Trophoblast cell (in vitro differentiated cells and primary cell): ENCODE results near the gene TMEM214.

Source experiments
- DNase-seq, 2 donors: peaks; one replicate each; pipeline ENCODE4 v3.0.0-alpha.2; 2016
- H2AFZ ChIP-seq: 2 replicates; pipeline ENCODE4 v1.6.1; 2013; ENCODE audit warnings: low read length, moderate library complexity, mild to moderate bottlenecking; ENCODE audit not compliant: insufficient read depth, poor library complexity
- H2AK5ac ChIP-seq: 2 replicates; pipeline ENCODE4 v1.6.1; 2013; ENCODE audit warnings: mild to moderate bottlenecking, low read length
- H2BK120ac ChIP-seq: 2 replicates; pipeline ENCODE4 v1.6.1; 2013; ENCODE audit warnings: low read length, mild to moderate bottlenecking, moderate library complexity; ENCODE audit not compliant: insufficient read depth, poor library complexity
- H2BK12ac ChIP-seq: 2 replicates; pipeline ENCODE4 v1.6.1; 2013; ENCODE audit warnings: mild to moderate bottlenecking, low read length, moderate library complexity
- H2BK5ac ChIP-seq: 2 replicates; pipeline ENCODE4 v1.6.1; 2013; ENCODE audit warnings: low read length, low read depth, moderate library complexity, mild to moderate bottlenecking; ENCODE audit not compliant: poor library complexity
- H3K14ac ChIP-seq: 2 replicates; pipeline ENCODE4 v1.6.1; 2013; ENCODE audit warnings: mild to moderate bottlenecking, low read length
- H3K18ac ChIP-seq: 2 replicates; pipeline ENCODE4 v1.6.1; 2013; ENCODE audit warnings: mild to moderate bottlenecking, low read length
- H3K23ac ChIP-seq: 2 replicates; pipeline ENCODE4 v1.6.1; 2013; ENCODE audit warnings: low read length
- H3K27ac ChIP-seq: 2 replicates; pipeline ENCODE4 v1.5.1; 2013; ENCODE audit warnings: low read depth, mild to moderate bottlenecking, inconsistent platforms, low read length, moderate library complexity
- H3K27me3 ChIP-seq: 2 replicates; pipeline ENCODE4 v1.6.1; 2013; ENCODE audit warnings: inconsistent platforms, mild to moderate bottlenecking, low read length, moderate library complexity; ENCODE audit not compliant: insufficient read depth
- H3K36me3 ChIP-seq, 2 experiments: 1 replicate in 1 of 2; 2 replicates in 1 of 2; pipeline ENCODE4 v1.6.1; 2013; ENCODE audit warnings: low read length in 2 of 2, mild to moderate bottlenecking in 2 of 2, moderate library complexity in 1 of 2; ENCODE audit not compliant: insufficient read depth in 2 of 2, control insufficient read depth in 1 of 2
- H3K4ac ChIP-seq: 2 replicates; pipeline ENCODE4 v1.6.1; 2013; ENCODE audit warnings: low read depth, mild to moderate bottlenecking, low read length, moderate library complexity
- H3K4me1 ChIP-seq, 2 experiments: 1 replicate in 1 of 2; 2 replicates in 1 of 2; pipeline ENCODE4 v1.6.1; 2013; ENCODE audit warnings: low read length in 2 of 2, mild to moderate bottlenecking in 2 of 2, moderate library complexity in 1 of 2; ENCODE audit not compliant: insufficient read depth in 2 of 2, control insufficient read depth in 1 of 2
- H3K4me2 ChIP-seq: 2 replicates; pipeline ENCODE4 v1.6.1; 2013; ENCODE audit warnings: inconsistent platforms, mild to moderate bottlenecking, low read length, moderate library complexity
- H3K4me3 ChIP-seq: 2 replicates; pipeline ENCODE4 v1.5.1; 2013; ENCODE audit warnings: mild to moderate bottlenecking, low read depth, low read length, inconsistent platforms
- H3K79me1 ChIP-seq: one replicate; pipeline ENCODE4 v1.6.1; 2013; ENCODE audit warnings: low read length
- H3K79me2 ChIP-seq: 2 replicates; pipeline ENCODE4 v1.6.1; 2013; ENCODE audit warnings: low read length, mild to moderate bottlenecking; ENCODE audit not compliant: control insufficient read depth, insufficient read depth, poor library complexity
- H3K9ac ChIP-seq: 2 replicates; pipeline ENCODE4 v1.6.1; 2013; ENCODE audit warnings: mild to moderate bottlenecking, low read length
- H3K9me3 ChIP-seq: 2 replicates; pipeline ENCODE4 v1.6.1; 2013; ENCODE audit warnings: low read depth, mild to moderate bottlenecking, control low read depth, inconsistent platforms, low read length; ENCODE audit not compliant: insufficient read depth
- H4K12ac ChIP-seq: 2 replicates; pipeline ENCODE4 v1.6.1; 2013; ENCODE audit warnings: low read depth, mild to moderate bottlenecking, low read length, moderate library complexity
- H4K8ac ChIP-seq: 2 replicates; pipeline ENCODE4 v1.6.1; 2013; ENCODE audit warnings: low read depth, mild to moderate bottlenecking, low read length, moderate library complexity
- H4K91ac ChIP-seq: one replicate; pipeline ENCODE4 v1.6.1; 2013; ENCODE audit warnings: low read depth, mild to moderate bottlenecking, low read length, moderate library complexity
- WGBS: extraction: QIAGEN DNeasy Blood & Tissue Kit; methylation state at CpG from one replicate; pipeline ENCODE4 v1.1.7; 2013; ENCODE audit warnings: missing lambda C conversion rate; ENCODE audit not compliant: insufficient read length, insufficient coverage; ENCODE audit errors: extremely low coverage; 5-methylcytosine and 5-hydroxymethylcytosine counted together

TMEM214 gene

GRCh38 chr2:27079233-27080139 is 46.7 kb downstream of the TMEM214 start:
- Histone ChIP-seq H3K18ac (no peak overlapping the region), H2AFZ (no peak overlapping the region), H4K91ac (no peak overlapping the region), H3K4me2 (no peak overlapping the region), H3K79me2 (peaks cover 2% of the 10 kb centered on the region), H3K9ac (no peak overlapping the region), H3K4me1 (peaks cover 3 to 8% of the 10 kb centered on the region in 2 experiments), H2AK5ac (no peak overlapping the region), H3K14ac (no peak overlapping the region), H4K8ac (no peak overlapping the region), H3K9me3 (no peaks in the 10 kb centered on the region), H4K12ac (no peak overlapping the region), H3K36me3 (no peaks in the 10 kb centered on the region), H3K4ac (no peak overlapping the region), H2BK12ac (no peak overlapping the region), H3K27ac (no peak overlapping the region), H2BK120ac (no peak overlapping the region), H3K4me3 (no peak overlapping the region), H2BK5ac (no peak overlapping the region), H3K23ac (no peak overlapping the region), H3K27me3 (no peaks in the 10 kb centered on the region), H3K79me1 (peaks cover 3% of the 10 kb centered on the region)
- no CpG with 5 or more reads among the region's 14 CpGs for WGBS
- no peak for DNase-seq

GRCh38 chr2:27080140-27080469 is 47.3 kb downstream of the TMEM214 start:
- no peaks in the 10 kb centered on the region for H3K9me3 ChIP-seq
- no peak overlapping the region for H3K27ac ChIP-seq
- no peak overlapping the region for H4K12ac ChIP-seq
- H4K8ac ChIP-seq: peak overlapping the region; percentile 6
- DNase-seq: no peak
- no peak overlapping the region for H3K14ac ChIP-seq
- H2AK5ac ChIP-seq: no peak overlapping the region
- no peak overlapping the region for H4K91ac ChIP-seq
- H3K4me2 ChIP-seq: no peak overlapping the region
- no peak overlapping the region for H3K4me3 ChIP-seq
- H3K4ac ChIP-seq: no peak overlapping the region
- H3K9ac ChIP-seq: no peak overlapping the region
- H3K4me1 ChIP-seq: peaks cover 3 to 8% of the 10 kb centered on the region in 2 experiments
- WGBS: no CpG with 5 or more reads among the region's 7 CpGs
- H3K79me1 ChIP-seq: peaks cover 3% of the 10 kb centered on the region
- H3K27me3 ChIP-seq: no peaks in the 10 kb centered on the region
- H3K18ac ChIP-seq: no peak overlapping the region
- no peak overlapping the region for H2BK5ac ChIP-seq
- peaks cover 2% of the 10 kb centered on the region for H3K79me2 ChIP-seq
- no peak overlapping the region for H2BK12ac ChIP-seq
- H2BK120ac ChIP-seq: no peak overlapping the region
- no peak overlapping the region for H2AFZ ChIP-seq
- H3K36me3 ChIP-seq: no peaks in the 10 kb centered on the region
- no peak overlapping the region for H3K23ac ChIP-seq

DNA sequence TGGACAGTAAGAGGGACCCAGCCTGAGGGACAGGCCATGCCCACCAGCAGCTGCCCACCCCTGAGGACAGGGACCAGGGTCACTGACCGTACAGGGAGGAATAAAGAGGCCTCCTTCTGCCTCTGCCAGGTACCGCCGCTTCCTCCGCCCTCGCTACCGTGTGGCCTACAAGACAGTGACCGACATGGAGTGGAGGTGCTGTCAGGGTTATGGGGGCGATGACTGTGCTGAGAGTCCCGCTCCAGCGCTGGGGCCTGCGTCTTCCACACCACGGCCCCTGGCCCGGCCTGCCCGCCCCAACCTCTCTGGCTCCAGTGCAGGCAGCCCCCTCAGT is 47.8 kb downstream of the TMEM214 start:
- Histone ChIP-seq H2BK120ac (no peak overlapping the region), H3K9me3 (no peaks in the 10 kb centered on the region), H3K79me1 (peaks cover 4% of the 10 kb centered on the region), H3K36me3 (no peaks in the 10 kb centered on the region), H4K91ac (peak overlapping the region; percentile 13), H3K9ac (no peak overlapping the region), H2AFZ (peak overlapping the region; percentile 61), H3K27ac (no peak overlapping the region), H2BK12ac (peak overlapping the region; percentile 38), H3K18ac (no peak overlapping the region), H3K4me1 (peaks cover 3 to 9% of the 10 kb centered on the region in 2 experiments), H4K8ac (peak overlapping the region; percentile 74), H2BK5ac (no peak overlapping the region), H3K23ac (no peak overlapping the region), H2AK5ac (peak overlapping the region; percentile 49), H3K4me2 (no peak overlapping the region), H3K4me3 (no peak overlapping the region), H3K4ac (no peak overlapping the region), H3K79me2 (peaks cover 2% of the 10 kb centered on the region), H3K27me3 (no peaks in the 10 kb centered on the region), H4K12ac (peak overlapping the region; percentile 9), H3K14ac (no peak overlapping the region)
- no peak for DNase-seq
- WGBS: no CpG with 5 or more reads among the region's 14 CpGs

- H2AK5ac ChIP-seq: peak overlapping the region; percentile 67
- peaks cover 8% of the 10 kb centered on the region for H3K79me2 ChIP-seq
- no peak overlapping the region for H4K12ac ChIP-seq
- H3K14ac ChIP-seq: no peak overlapping the region
- H4K8ac ChIP-seq: peak overlapping the region; percentile 61
- no peak overlapping the region for H2BK5ac ChIP-seq
- no peak overlapping the region for H3K23ac ChIP-seq
- no peak overlapping the region for H2BK120ac ChIP-seq
- H3K4me1 ChIP-seq: peaks cover 8 to 18% of the 10 kb centered on the region in 2 experiments
- DNase-seq: no peak
- no CpG with 5 or more reads among the region's 38 CpGs for WGBS
- H2BK12ac ChIP-seq: peak overlapping the region; percentile 37
- H3K4me3 ChIP-seq: no peak overlapping the region
- H3K4ac ChIP-seq: no peak overlapping the region
- H4K91ac ChIP-seq: peak overlapping the region; percentile 7
- no peak overlapping the region for H3K27ac ChIP-seq
- no peaks in the 10 kb centered on the region for H3K9me3 ChIP-seq
- no peak overlapping the region for H2AFZ ChIP-seq
- no peak overlapping the region for H3K18ac ChIP-seq
- no peaks in the 10 kb centered on the region for H3K36me3 ChIP-seq
- peaks cover 12% of the 10 kb centered on the region for H3K79me1 ChIP-seq
- H3K9ac ChIP-seq: no peak overlapping the region
- H3K4me2 ChIP-seq: no peak overlapping the region
- no peaks in the 10 kb centered on the region for H3K27me3 ChIP-seq
Measured at GRCh38 chr2:27081984-27082772, 49.4 kb downstream of the TMEM214 start.
